ACC112 (cell line): ENCODE measurements around the gene CTSE.

ENCODE experiments used
- H2AFZ ChIP-seq: fragments of 200-600 bp; sonication (generic); one replicate; pipeline ENCODE4 v1.6.0; 2017; ENCODE audit warnings: antibody characterized with exemption, low read length; ENCODE audit not compliant: unreplicated experiment
- H3K27ac ChIP-seq: fragments of 200-600 bp; sonication (generic); 2 replicates; pipeline ENCODE4 v1.5.1; 2014; ENCODE audit warnings: low read depth, mild to moderate bottlenecking, antibody characterized with exemption, low read length, moderate library complexity
- H3K27me3 ChIP-seq: fragments of 200-600 bp; sonication (generic); 2 replicates; pipeline ENCODE4 v1.6.1; 2014; ENCODE audit warnings: mild to moderate bottlenecking, antibody characterized with exemption, low read length, moderate library complexity, mixed read lengths; ENCODE audit not compliant: insufficient read depth
- H3K36me3 ChIP-seq: fragments of 200-600 bp; sonication (generic); 2 replicates; pipeline ENCODE4 v1.6.1; 2016; ENCODE audit warnings: mild to moderate bottlenecking, antibody characterized with exemption, low read length, moderate library complexity, mixed read lengths; ENCODE audit not compliant: insufficient read depth
- H3K4me1 ChIP-seq: fragments of 200-600 bp; sonication (generic); one replicate; pipeline ENCODE4 v1.6.1; 2016; ENCODE audit warnings: low read length, mixed read lengths; ENCODE audit not compliant: insufficient read depth, unreplicated experiment, control insufficient read depth
- H3K4me3 ChIP-seq: fragments of 200-600 bp; sonication (generic); 2 replicates; pipeline ENCODE4 v1.5.1; 2014; ENCODE audit warnings: mild to moderate bottlenecking, low read depth, low read length
- H3K79me2 ChIP-seq: fragments of 200-600 bp; sonication (generic); one replicate; pipeline ENCODE4 v1.6.0; 2016; ENCODE audit warnings: low read length; ENCODE audit not compliant: control insufficient read depth, unreplicated experiment, insufficient read depth

CTSE gene

GRCh38 chr1:206049919-206050600, 26.4 kb upstream of the CTSE start:
- H3K4me1 ChIP-seq, result no peaks in the 10 kb centered on the region
- no peak overlapping the region for H2AFZ ChIP-seq
- no peaks in the 10 kb centered on the region; the same call in 1 of the 2 replicates for H3K27me3 ChIP-seq
- no peak overlapping the region for H3K4me3 ChIP-seq
- H3K36me3 ChIP-seq, result no peaks in the 10 kb centered on the region
- H3K27ac ChIP-seq, result no peak overlapping the region
- H3K79me2 ChIP-seq, result no peaks in the 10 kb centered on the region

DNA sequence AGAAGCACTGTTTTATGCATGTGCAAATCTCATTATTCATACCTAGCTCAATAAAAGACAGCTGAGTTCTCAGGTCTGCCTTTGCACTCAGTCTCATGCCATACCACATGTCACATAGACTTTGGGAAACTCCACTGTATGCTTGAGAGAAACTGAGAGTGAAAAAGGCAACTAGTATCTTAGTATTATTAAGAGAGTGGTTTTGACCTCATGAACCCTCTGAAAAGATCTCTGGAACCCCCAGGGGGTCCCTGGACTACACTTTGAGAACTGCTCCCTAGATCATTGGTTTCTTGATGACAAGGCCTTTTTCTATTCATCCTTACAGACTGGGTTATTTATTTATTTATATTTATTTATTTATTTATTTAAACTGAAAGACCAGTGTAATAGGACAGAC, 25.6 kb upstream of the CTSE start:
- Histone ChIP-seq H2AFZ (no peak overlapping the region), H3K79me2 (no peaks in the 10 kb centered on the region), H3K27ac (no peak overlapping the region), H3K27me3 (no peaks in the 10 kb centered on the region; the same call in 1 of the 2 replicates), H3K4me3 (no peak overlapping the region), H3K4me1 (no peaks in the 10 kb centered on the region), H3K36me3 (no peaks in the 10 kb centered on the region)

DNA sequence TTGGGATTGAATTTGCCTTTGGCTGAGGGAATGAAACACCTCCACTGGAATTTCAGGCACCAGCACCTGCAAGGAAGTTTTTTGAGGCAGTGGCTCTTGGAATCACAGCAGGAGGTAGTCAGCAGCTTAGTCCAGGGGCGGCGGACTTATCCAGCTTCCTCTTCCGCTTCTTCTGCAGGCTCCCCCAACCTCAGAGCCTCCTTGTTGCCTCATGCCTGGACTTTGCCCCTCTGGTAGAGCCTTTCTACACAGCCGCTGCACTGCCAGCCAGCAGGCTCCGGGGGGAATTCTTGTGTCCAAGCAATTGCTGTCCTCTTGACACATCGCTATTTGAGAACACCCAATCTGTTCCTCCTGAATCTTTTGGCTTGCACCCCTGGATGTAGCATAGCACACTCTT, 24.9 kb upstream of the CTSE start:
- H3K27ac ChIP-seq, result no peak overlapping the region
- no peak overlapping the region for H3K4me3 ChIP-seq
- no peaks in the 10 kb centered on the region for H3K79me2 ChIP-seq
- no peaks in the 10 kb centered on the region for H3K4me1 ChIP-seq
- H2AFZ ChIP-seq, result no peak overlapping the region
- no peaks in the 10 kb centered on the region; the same call in 1 of the 2 replicates for H3K27me3 ChIP-seq
- H3K36me3 ChIP-seq, result no peaks in the 10 kb centered on the region

GRCh38 chr1:206047271-206047670, 23.6 kb upstream of the CTSE start:
- Histone ChIP-seq H3K27ac (no peak overlapping the region), H3K4me1 (no peaks in the 10 kb centered on the region), H3K4me3 (no peak overlapping the region), H2AFZ (no peak overlapping the region), H3K79me2 (no peaks in the 10 kb centered on the region), H3K36me3 (no peaks in the 10 kb centered on the region), H3K27me3 (no peaks in the 10 kb centered on the region; the same call in 1 of the 2 replicates)

DNA sequence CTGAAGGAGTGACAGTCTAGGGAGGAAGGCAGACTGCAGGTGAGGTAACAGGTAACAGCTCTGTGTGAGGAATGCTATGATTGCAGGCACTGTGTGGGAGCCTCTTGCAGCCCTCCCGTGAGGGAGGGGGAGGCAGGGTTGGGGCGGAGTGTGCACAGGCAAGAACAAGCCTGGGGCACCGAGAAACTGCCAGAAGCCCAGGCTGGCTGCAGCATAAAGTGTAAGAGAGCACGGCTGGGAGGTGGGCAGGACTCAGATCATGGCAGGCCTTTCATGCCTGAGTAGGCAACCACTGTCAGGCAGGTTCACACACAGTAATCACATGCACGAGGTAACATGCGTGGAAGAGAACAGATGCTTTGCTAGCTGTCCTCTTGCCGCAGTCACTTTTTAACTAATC, 17.9 kb upstream of the CTSE start:
- Histone ChIP-seq H3K4me1 (no peaks in the 10 kb centered on the region), H3K27ac (no peak overlapping the region), H3K4me3 (no peak overlapping the region), H2AFZ (no peak overlapping the region), H3K36me3 (no peaks in the 10 kb centered on the region), H3K79me2 (no peaks in the 10 kb centered on the region), H3K27me3 (peaks cover 37% of the 10 kb centered on the region)

GRCh38 chr1:206040328-206040727, 16.6 kb upstream of the CTSE start:
- H3K4me1 ChIP-seq, result no peaks in the 10 kb centered on the region
- no peak overlapping the region for H3K4me3 ChIP-seq
- H3K36me3 ChIP-seq, result no peaks in the 10 kb centered on the region
- no peaks in the 10 kb centered on the region for H3K79me2 ChIP-seq
- no peak overlapping the region for H3K27ac ChIP-seq
- H3K27me3 ChIP-seq, result peaks cover 49% of the 10 kb centered on the region
- H2AFZ ChIP-seq, result no peak overlapping the region

DNA sequence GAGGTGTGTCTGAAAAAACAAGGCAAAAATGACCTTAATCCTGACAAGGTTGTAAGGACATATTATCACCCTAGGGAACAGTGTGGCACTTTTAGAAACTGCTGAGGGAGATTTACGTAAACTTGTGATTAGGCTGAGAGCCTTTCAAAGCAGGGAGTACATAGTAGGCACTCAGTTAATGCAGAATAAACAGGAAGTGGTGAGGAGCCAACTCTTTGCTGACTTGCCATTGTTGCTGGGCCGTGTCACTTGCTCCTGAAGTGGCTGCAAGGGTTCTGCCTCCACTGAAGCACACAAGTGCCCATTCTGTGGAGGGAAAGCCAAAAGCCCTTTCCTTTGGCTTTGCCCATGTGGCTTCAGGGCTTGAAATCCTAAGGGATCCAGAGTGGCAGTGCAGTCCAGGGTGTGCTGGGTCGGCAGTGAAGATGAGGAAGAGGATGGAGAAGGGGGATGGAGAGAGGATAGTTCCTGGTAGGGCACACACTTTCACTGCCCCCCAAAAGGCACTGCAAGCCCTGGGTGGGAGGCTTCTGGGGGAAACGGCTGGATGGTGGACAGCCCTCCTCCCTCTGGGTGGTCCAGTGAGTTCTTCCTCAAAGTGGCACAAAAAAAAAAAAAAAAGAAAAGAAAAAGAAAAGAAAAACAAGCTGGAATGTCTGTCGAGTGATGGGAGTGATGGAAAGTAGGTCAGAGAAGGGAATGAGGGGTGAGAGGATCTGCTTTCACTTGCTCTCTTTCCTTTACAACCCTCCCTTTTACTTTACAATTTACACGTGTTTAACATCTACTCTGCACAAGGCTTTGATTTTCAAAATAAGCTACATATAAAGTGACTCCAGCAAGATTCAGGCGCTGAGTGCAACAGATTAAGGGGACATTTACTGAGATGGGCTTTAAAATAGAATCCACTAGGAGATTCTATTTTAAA, 15.6 kb upstream of the CTSE start:
- no peaks in the 10 kb centered on the region for H3K4me1 ChIP-seq
- H3K79me2 ChIP-seq, result no peaks in the 10 kb centered on the region
- H2AFZ ChIP-seq, result no peak overlapping the region
- peaks cover 55% of the 10 kb centered on the region for H3K27me3 ChIP-seq
- no peak overlapping the region for H3K4me3 ChIP-seq
- no peaks in the 10 kb centered on the region for H3K36me3 ChIP-seq
- no peak overlapping the region for H3K27ac ChIP-seq

DNA sequence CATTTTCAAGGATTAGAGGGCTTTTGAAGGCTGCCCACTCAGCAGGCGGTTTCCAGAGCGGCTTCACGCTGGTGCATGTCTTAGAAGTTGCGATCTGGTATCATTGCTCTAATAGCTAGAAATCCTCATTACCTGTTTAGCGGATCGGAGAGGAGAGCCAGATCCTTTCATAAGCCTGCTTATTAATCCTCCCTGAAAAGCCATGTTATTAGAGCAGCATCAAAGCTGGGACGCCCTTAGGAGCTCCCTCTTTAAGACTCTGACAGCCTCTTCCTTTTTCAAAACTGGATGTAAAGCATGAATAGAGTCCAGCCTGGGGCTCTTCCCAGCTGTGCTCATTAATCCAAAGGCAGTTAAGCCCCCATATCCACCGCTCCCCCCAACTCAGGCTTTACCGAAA, 13.9 kb upstream of the CTSE start:
- Histone ChIP-seq H3K79me2 (no peaks in the 10 kb centered on the region), H2AFZ (no peak overlapping the region), H3K4me1 (no peaks in the 10 kb centered on the region), H3K4me3 (no peak overlapping the region), H3K27ac (no peak overlapping the region), H3K27me3 (peaks cover 55% of the 10 kb centered on the region), H3K36me3 (no peaks in the 10 kb centered on the region)

- no peak overlapping the region for H2AFZ ChIP-seq
- H3K79me2 ChIP-seq, result no peaks in the 10 kb centered on the region
- H3K4me3 ChIP-seq, result no peak overlapping the region
- H3K27ac ChIP-seq, result no peak overlapping the region
- no peaks in the 10 kb centered on the region for H3K36me3 ChIP-seq
- no peaks in the 10 kb centered on the region for H3K4me1 ChIP-seq
- peaks cover 55% of the 10 kb centered on the region for H3K27me3 ChIP-seq
Observed at GRCh38 chr1:206036663-206037455, 13.2 kb upstream of the CTSE start.

- Histone ChIP-seq H3K27me3 (peaks cover 44% of the 10 kb centered on the region), H3K36me3 (no peaks in the 10 kb centered on the region), H2AFZ (no peak overlapping the region), H3K27ac (no peak overlapping the region), H3K4me3 (no peak overlapping the region), H3K79me2 (no peaks in the 10 kb centered on the region), H3K4me1 (no peaks in the 10 kb centered on the region)
Observed at GRCh38 chr1:206035027-206035426, 11.3 kb upstream of the CTSE start.
